HEK293 (cell line): ENCODE measurements around the gene CIPC.
A peak's percentile ranks its signal among the peaks of the same experiment; 100 is the strongest.

Experiments
- BCL11A ChIP-seq: fragments of 450-650 bp; formaldehyde crosslinking; IDR thresholded peaks from 2 replicates; pipeline ENCODE4 v1.5.1; 2016; ENCODE audit warnings: low read depth, missing biosample characterization, missing genetic modification characterization
- GLI4 ChIP-seq: fragments of 450-650 bp; formaldehyde crosslinking; IDR thresholded peaks from 2 replicates; pipeline ENCODE4 v1.5.1; 2016; ENCODE audit warnings: missing biosample characterization, missing genetic modification characterization
- KLF10 ChIP-seq: fragments of 450-650 bp; IDR thresholded peaks from 2 replicates; pipeline ENCODE4 v1.5.1; 2018; ENCODE audit warnings: missing biosample characterization, mild to moderate bottlenecking, missing genetic modification characterization
- MYNN ChIP-seq: fragments of 450-650 bp; formaldehyde crosslinking; IDR thresholded peaks from 2 replicates; pipeline ENCODE4 v1.5.1; 2016; ENCODE audit warnings: missing biosample characterization, missing genetic modification characterization, borderline replicate concordance
- SALL2 ChIP-seq: fragments of 450-650 bp; formaldehyde crosslinking; IDR thresholded peaks from 2 replicates; pipeline ENCODE4 v1.5.0; 2017; ENCODE audit warnings: missing biosample characterization, mild to moderate bottlenecking, missing genetic modification characterization, borderline replicate concordance
- ZBTB1 ChIP-seq: fragments of 450-650 bp; formaldehyde crosslinking; IDR thresholded peaks from 2 replicates; pipeline ENCODE4 v1.5.1; 2016; ENCODE audit warnings: missing biosample characterization, missing genetic modification characterization
- ZBTB7A ChIP-seq: fragments of 450-650 bp; formaldehyde crosslinking; IDR thresholded peaks from 2 replicates; pipeline ENCODE4 v1.5.1; 2016; ENCODE audit warnings: low read depth, missing biosample characterization, missing genetic modification characterization
- ZFHX2 ChIP-seq: fragments of 450-650 bp; formaldehyde crosslinking; conservative IDR thresholded peaks from 2 replicates; pipeline ENCODE4 v1.5.1; 2016; ENCODE audit warnings: missing biosample characterization, missing genetic modification characterization
- ZIC2 ChIP-seq: fragments of 450-650 bp; formaldehyde crosslinking; IDR thresholded peaks from 2 replicates; pipeline ENCODE4 v1.5.1; 2016; ENCODE audit warnings: missing biosample characterization, missing genetic modification characterization
- ZNF114 ChIP-seq: fragments of 450-650 bp; formaldehyde crosslinking; IDR thresholded peaks from 2 replicates; pipeline ENCODE4 v1.5.0; 2017; ENCODE audit warnings: missing biosample characterization, missing genetic modification characterization
- ZNF121 ChIP-seq: fragments of 450-650 bp; formaldehyde crosslinking; IDR thresholded peaks from 2 replicates; pipeline ENCODE4 v1.5.1; 2016; ENCODE audit warnings: missing biosample characterization, missing genetic modification characterization
- ZNF155 ChIP-seq: fragments of 450-650 bp; formaldehyde crosslinking; IDR thresholded peaks from 2 replicates; pipeline ENCODE4 v1.5.1; 2016; ENCODE audit warnings: missing biosample characterization, missing genetic modification characterization
- ZNF174 ChIP-seq: fragments of 450-650 bp; formaldehyde crosslinking; IDR thresholded peaks from 2 replicates; pipeline ENCODE4 v1.5.0; 2017; ENCODE audit warnings: missing biosample characterization, mild to moderate bottlenecking, missing genetic modification characterization
- ZNF184 ChIP-seq: fragments of 450-650 bp; IDR thresholded peaks from 2 replicates; pipeline ENCODE4 v1.5.1; 2018; ENCODE audit warnings: missing biosample characterization, mild to moderate bottlenecking, missing genetic modification characterization
- ZNF2 ChIP-seq: fragments of 450-650 bp; formaldehyde crosslinking; IDR thresholded peaks from 2 replicates; pipeline ENCODE4 v1.5.1; 2016; ENCODE audit warnings: missing biosample characterization, missing genetic modification characterization
- ZNF335 ChIP-seq: fragments of 450-650 bp; formaldehyde crosslinking; conservative IDR thresholded peaks from 2 replicates; pipeline ENCODE4 v1.5.1; 2016; ENCODE audit warnings: missing biosample characterization, missing genetic modification characterization
- ZNF341 ChIP-seq: fragments of 450-650 bp; formaldehyde crosslinking; IDR thresholded peaks from 2 replicates; pipeline ENCODE4; 2016; ENCODE audit warnings: low read depth, missing biosample characterization, missing genetic modification characterization
- ZNF350 ChIP-seq: fragments of 450-650 bp; formaldehyde crosslinking; IDR thresholded peaks from 2 replicates; pipeline ENCODE4 v1.5.0; 2017; ENCODE audit warnings: missing biosample characterization, mild to moderate bottlenecking, missing genetic modification characterization
- ZNF394 ChIP-seq: fragments of 450-650 bp; formaldehyde crosslinking; IDR thresholded peaks from 2 replicates; pipeline ENCODE4 v1.5.1; 2016; ENCODE audit warnings: missing biosample characterization, missing genetic modification characterization, mild to moderate bottlenecking, moderate library complexity, borderline replicate concordance
- ZNF416 ChIP-seq: fragments of 450-650 bp; formaldehyde crosslinking; IDR thresholded peaks from 2 replicates; pipeline ENCODE4 v1.5.1; 2016; ENCODE audit warnings: missing biosample characterization, missing genetic modification characterization
- ZNF549 ChIP-seq: fragments of 450-650 bp; IDR thresholded peaks from 2 replicates; pipeline ENCODE4 v1.5.1; 2018; ENCODE audit warnings: missing biosample characterization, missing genetic modification characterization, mild to moderate bottlenecking, inconsistent platforms, moderate library complexity
- ZNF571 ChIP-seq: fragments of 450-650 bp; formaldehyde crosslinking; IDR thresholded peaks from 2 replicates; pipeline ENCODE4 v1.5.0; 2017; ENCODE audit warnings: missing biosample characterization, missing genetic modification characterization
- ZNF621 ChIP-seq: fragments of 450-650 bp; formaldehyde crosslinking; IDR thresholded peaks from 2 replicates; pipeline ENCODE4 v1.5.1; 2017; ENCODE audit warnings: missing biosample characterization, missing genetic modification characterization
- ZNF626 ChIP-seq: fragments of 450-650 bp; sonication (Bioruptor Pico); formaldehyde crosslinking; IDR thresholded peaks from 2 replicates; pipeline ENCODE4 v1.5.1; 2018; ENCODE audit warnings: missing biosample characterization, missing genetic modification characterization, inconsistent platforms
- ZNF629 ChIP-seq: fragments of 450-650 bp; formaldehyde crosslinking; IDR thresholded peaks from 2 replicates; pipeline ENCODE4 v1.5.1; 2017; ENCODE audit warnings: missing biosample characterization, missing genetic modification characterization
- ZNF654 ChIP-seq: fragments of 450-650 bp; formaldehyde crosslinking; IDR thresholded peaks from 2 replicates; pipeline ENCODE4 v1.5.1; 2016; ENCODE audit warnings: low read depth, missing biosample characterization, missing genetic modification characterization
- ZNF677 ChIP-seq: fragments of 450-650 bp; IDR thresholded peaks from 2 replicates; pipeline ENCODE4 v1.5.0; 2018; ENCODE audit warnings: missing biosample characterization, mild to moderate bottlenecking, missing genetic modification characterization, moderate library complexity
- ZNF76 ChIP-seq: fragments of 450-650 bp; formaldehyde crosslinking; IDR thresholded peaks from 2 replicates; pipeline ENCODE4; 2016; ENCODE audit warnings: low read depth, missing biosample characterization, missing genetic modification characterization, borderline replicate concordance
- ZNF768 ChIP-seq: fragments of 450-650 bp; formaldehyde crosslinking; IDR thresholded peaks from 2 replicates; pipeline ENCODE4 v1.5.1; 2018; ENCODE audit warnings: missing biosample characterization, mild to moderate bottlenecking, missing genetic modification characterization
- ZNF830 ChIP-seq: fragments of 450-650 bp; IDR thresholded peaks from 2 replicates; pipeline ENCODE4 v1.5.0; 2018; ENCODE audit warnings: missing biosample characterization, missing genetic modification characterization, low read depth, mild to moderate bottlenecking, moderate library complexity
- ZSCAN16 ChIP-seq: fragments of 450-650 bp; formaldehyde crosslinking; IDR thresholded peaks from 2 replicates; pipeline ENCODE4 v1.5.1; 2016; ENCODE audit warnings: missing biosample characterization, missing genetic modification characterization
- ZXDB ChIP-seq: fragments of 450-650 bp; formaldehyde crosslinking; IDR thresholded peaks from 2 replicates; pipeline ENCODE4 v1.5.1; 2016; ENCODE audit warnings: missing biosample characterization, missing genetic modification characterization
- TF ChIP-seq, protein P1 (sequence below): fragments of 450-650 bp; formaldehyde crosslinking; IDR thresholded peaks from 2 replicates; pipeline ENCODE4 v1.5.1; 2016; ENCODE audit warnings: missing biosample characterization, missing genetic modification characterization
- TF ChIP-seq, protein P2 (sequence below): fragments of 450-650 bp; formaldehyde crosslinking; IDR thresholded peaks from 2 replicates; pipeline ENCODE4 v1.5.1; 2016; ENCODE audit warnings: missing biosample characterization, missing genetic modification characterization
- TF ChIP-seq, protein P3 (sequence below): fragments of 450-650 bp; formaldehyde crosslinking; IDR thresholded peaks from 2 replicates; pipeline ENCODE4 v1.5.1; 2016; ENCODE audit warnings: missing biosample characterization, missing genetic modification characterization
- TF ChIP-seq, protein P4 (sequence below): fragments of 450-650 bp; formaldehyde crosslinking; IDR thresholded peaks from 2 replicates; pipeline ENCODE4 v1.5.1; 2017; ENCODE audit warnings: missing biosample characterization, missing genetic modification characterization

CIPC gene

DNA sequence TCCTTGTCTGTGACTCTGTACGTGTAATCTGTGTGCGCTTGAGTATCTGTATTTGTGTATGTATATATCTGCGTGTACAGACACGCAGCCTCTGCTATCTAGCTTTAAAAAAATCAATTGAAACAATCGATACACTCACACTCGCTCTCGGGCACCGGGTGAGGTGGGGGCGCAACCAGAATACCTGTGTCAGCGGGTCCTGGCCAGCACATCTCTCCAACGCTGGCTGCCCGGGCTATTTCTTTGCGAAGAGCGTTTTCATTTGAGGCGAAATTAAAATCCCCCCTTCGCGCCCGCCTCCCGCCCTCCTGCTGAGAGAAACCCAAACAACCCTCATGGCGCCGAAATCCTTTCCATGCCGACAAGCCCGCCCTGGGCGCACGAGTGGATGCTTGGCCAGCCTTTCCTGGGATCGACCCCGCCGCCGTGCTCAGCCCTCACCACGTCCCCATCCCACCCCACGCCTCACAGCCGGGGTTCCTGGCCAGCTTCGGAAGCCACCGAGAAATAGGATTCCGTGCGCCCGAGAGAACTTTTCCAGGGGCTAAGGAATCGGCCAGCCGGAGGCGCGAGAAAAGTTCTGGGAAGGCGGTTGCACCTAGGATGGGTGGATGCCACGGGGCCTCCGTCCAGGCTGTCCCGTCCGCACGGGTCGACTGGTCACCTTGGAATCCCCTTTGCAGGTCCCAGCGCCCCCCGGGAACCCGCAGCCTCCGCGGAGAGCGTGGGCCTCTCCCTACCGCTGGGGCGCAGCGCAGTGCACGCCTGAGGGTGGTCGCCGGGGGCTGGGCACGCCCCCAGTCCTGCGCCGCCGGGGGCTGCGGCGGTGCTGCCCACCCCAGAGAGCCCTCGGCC lies 42.5 kb downstream of the CIPC start (continued):
- TF ChIP-seq ZNF76 (tag by site-specific recombination) (no peak), GLI4 (no peak), ZIC2 (tag by site-specific recombination) (peak; percentile 56), ZNF2 (tag by site-specific recombination) (no peak), ZNF114 (tag by site-specific recombination) (no peak), ZNF629 (tag by site-specific recombination) (no peak), SALL2 (no peak), ZNF174 (no peak), ZNF830 (no peak), MYNN (tag by site-specific recombination) (no peak), ZNF155 (tag by site-specific recombination) (no peak), ZNF335 (tag by site-specific recombination) (peak; percentile 44), ZNF621 (tag by site-specific recombination) (no peak), ZNF184 (no peak), KLF10 (no peak), ZNF394 (tag by site-specific recombination) (no peak), ZBTB1 (tag by site-specific recombination) (no peak), ZNF549 (tag by site-specific recombination) (no peak), ZFHX2 (tag by site-specific recombination) (peak; percentile 81), ZNF677 (tag by site-specific recombination) (no peak), ZSCAN16 (no peak), ZBTB7A (0 out of 2 replicates have a peak, but pooled peaks have one; percentile 25), ZNF626 (tag by site-specific recombination) (no peak), ZNF571 (no peak), BCL11A (no peak), ZXDB (tag by site-specific recombination) (peak; percentile 84), ZNF654 (tag by site-specific recombination) (no peak), ZNF121 (tag by site-specific recombination) (no peak), ZNF341 (tag by site-specific recombination) (peak; percentile 24; the same call in 1 of the 2 replicates), ZNF768 (tag by site-specific recombination) (no peak), ZNF350 (tag by site-specific recombination) (no peak), ZNF416 (tag by site-specific recombination) (no peak)
- TF ChIP-seq, protein P1, sequence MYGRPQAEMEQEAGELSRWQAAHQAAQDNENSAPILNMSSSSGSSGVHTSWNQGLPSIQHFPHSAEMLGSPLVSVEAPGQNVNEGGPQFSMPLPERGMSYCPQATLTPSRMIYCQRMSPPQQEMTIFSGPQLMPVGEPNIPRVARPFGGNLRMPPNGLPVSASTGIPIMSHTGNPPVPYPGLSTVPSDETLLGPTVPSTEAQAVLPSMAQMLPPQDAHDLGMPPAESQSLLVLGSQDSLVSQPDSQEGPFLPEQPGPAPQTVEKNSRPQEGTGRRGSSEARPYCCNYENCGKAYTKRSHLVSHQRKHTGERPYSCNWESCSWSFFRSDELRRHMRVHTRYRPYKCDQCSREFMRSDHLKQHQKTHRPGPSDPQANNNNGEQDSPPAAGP (tag by site-specific recombination): no peak
- TF ChIP-seq, protein P2, sequence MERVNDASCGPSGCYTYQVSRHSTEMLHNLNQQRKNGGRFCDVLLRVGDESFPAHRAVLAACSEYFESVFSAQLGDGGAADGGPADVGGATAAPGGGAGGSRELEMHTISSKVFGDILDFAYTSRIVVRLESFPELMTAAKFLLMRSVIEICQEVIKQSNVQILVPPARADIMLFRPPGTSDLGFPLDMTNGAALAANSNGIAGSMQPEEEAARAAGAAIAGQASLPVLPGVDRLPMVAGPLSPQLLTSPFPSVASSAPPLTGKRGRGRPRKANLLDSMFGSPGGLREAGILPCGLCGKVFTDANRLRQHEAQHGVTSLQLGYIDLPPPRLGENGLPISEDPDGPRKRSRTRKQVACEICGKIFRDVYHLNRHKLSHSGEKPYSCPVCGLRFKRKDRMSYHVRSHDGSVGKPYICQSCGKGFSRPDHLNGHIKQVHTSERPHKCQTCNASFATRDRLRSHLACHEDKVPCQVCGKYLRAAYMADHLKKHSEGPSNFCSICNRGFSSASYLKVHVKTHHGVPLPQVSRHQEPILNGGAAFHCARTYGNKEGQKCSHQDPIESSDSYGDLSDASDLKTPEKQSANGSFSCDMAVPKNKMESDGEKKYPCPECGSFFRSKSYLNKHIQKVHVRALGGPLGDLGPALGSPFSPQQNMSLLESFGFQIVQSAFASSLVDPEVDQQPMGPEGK: peak; percentile 45; the same call in 1 of the 2 replicates
- TF ChIP-seq, protein P3, sequence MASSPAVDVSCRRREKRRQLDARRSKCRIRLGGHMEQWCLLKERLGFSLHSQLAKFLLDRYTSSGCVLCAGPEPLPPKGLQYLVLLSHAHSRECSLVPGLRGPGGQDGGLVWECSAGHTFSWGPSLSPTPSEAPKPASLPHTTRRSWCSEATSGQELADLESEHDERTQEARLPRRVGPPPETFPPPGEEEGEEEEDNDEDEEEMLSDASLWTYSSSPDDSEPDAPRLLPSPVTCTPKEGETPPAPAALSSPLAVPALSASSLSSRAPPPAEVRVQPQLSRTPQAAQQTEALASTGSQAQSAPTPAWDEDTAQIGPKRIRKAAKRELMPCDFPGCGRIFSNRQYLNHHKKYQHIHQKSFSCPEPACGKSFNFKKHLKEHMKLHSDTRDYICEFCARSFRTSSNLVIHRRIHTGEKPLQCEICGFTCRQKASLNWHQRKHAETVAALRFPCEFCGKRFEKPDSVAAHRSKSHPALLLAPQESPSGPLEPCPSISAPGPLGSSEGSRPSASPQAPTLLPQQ (tag by site-specific recombination): no peak
- TF ChIP-seq, protein P4, sequence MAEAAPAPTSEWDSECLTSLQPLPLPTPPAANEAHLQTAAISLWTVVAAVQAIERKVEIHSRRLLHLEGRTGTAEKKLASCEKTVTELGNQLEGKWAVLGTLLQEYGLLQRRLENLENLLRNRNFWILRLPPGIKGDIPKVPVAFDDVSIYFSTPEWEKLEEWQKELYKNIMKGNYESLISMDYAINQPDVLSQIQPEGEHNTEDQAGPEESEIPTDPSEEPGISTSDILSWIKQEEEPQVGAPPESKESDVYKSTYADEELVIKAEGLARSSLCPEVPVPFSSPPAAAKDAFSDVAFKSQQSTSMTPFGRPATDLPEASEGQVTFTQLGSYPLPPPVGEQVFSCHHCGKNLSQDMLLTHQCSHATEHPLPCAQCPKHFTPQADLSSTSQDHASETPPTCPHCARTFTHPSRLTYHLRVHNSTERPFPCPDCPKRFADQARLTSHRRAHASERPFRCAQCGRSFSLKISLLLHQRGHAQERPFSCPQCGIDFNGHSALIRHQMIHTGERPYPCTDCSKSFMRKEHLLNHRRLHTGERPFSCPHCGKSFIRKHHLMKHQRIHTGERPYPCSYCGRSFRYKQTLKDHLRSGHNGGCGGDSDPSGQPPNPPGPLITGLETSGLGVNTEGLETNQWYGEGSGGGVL (tag by site-specific recombination): peak; percentile 39; the same call in 1 of the 2 replicates
